Esophagus (tissue), 2 donors: Measurements from ENCODE around the gene RABGGTA. TPM values are rescaled to one million over a fixed set of nuclear protein-coding genes. Genes with fewer than 3 reads are reported as not detected.

Experiments
- H3K27ac ChIP-seq, 2 donors: one replicate each; pipeline ENCODE4 v1.5.1; 2013; ENCODE audit warnings: low read depth in 2 of 2, mild to moderate bottlenecking in 2 of 2, inconsistent platforms in 1 of 2, low read length in 1 of 2, moderate library complexity in 1 of 2
- H3K27me3 ChIP-seq, 2 donors: one replicate each; pipeline ENCODE4 v1.6.1; 2013; ENCODE audit warnings: low read length in 2 of 2, control low read depth in 1 of 2, mild to moderate bottlenecking in 1 of 2; ENCODE audit not compliant: insufficient read depth in 2 of 2, control insufficient read depth in 1 of 2
- H3K36me3 ChIP-seq, 2 donors: one replicate each; pipeline ENCODE4 v1.6.1; 2013; ENCODE audit warnings: low read length in 1 of 2; ENCODE audit not compliant: control insufficient read depth in 2 of 2, insufficient read depth in 2 of 2
- H3K4me1 ChIP-seq, 2 donors: one replicate each; pipeline ENCODE4 v1.6.1; 2013; ENCODE audit warnings: low read length in 1 of 2; ENCODE audit not compliant: control insufficient read depth in 2 of 2, insufficient read depth in 2 of 2
- H3K4me3 ChIP-seq, 2 donors: one replicate each; pipeline ENCODE4 v1.5.1; 2013; ENCODE audit warnings: low read length in 2 of 2, mild to moderate bottlenecking in 2 of 2, low read depth in 1 of 2, moderate library complexity in 1 of 2
- H3K9me3 ChIP-seq, 2 donors: one replicate each; pipeline ENCODE4 v1.6.1; 2013; ENCODE audit warnings: mild to moderate bottlenecking in 2 of 2, low read depth in 1 of 2, low read length in 1 of 2, moderate library complexity in 1 of 2; ENCODE audit not compliant: control insufficient read depth in 2 of 2, insufficient read depth in 1 of 2
- WGBS, 2 donors: extraction: QIAGEN DNeasy Blood & Tissue Kit; methylation state at CpG; one replicate each; pipeline ENCODE4 v1.1.7; 2013; 5-methylcytosine and 5-hydroxymethylcytosine counted together
- polyA plus RNA-seq, 2 donors: library from polyadenylated mRNA; stranded (reverse); fragments of 200-250 nt; gene quantifications; one replicate each; pipeline ENCODE4 v1.2.3, GENCODE V29; 2013
- donor health status: healthy with polysubstance abuse.
- donor health status: Bipolar disorder and iron deficiency.

RABGGTA gene
- polyA plus RNA-seq, 2 donors = 117 to 135 TPM

- WGBS, 2 donors = 83 to 89% methylated on average over 8 of the region's 8 CpGs
- Histone ChIP-seq H3K36me3 (peaks cover 3 to 64% of the 10 kb centered on the region in 2 donors), H3K9me3 (no peaks in the 10 kb centered on the region), H3K4me1 (peaks cover 2 to 21% of the 10 kb centered on the region in 2 donors), H3K4me3 (no peak overlapping the region), H3K27me3 (no peaks in the 10 kb centered on the region), H3K27ac (no peak overlapping the region)
Observed at GRCh38 chr14:24255438-24255837, 16.0 kb downstream of the RABGGTA start.

- Histone ChIP-seq H3K36me3 (peaks cover 3 to 61% of the 10 kb centered on the region in 2 donors), H3K27ac (peak overlapping the region in 1 of 2 donors; percentile 6), H3K9me3 (no peaks in the 10 kb centered on the region), H3K4me1 (peaks cover 2 to 15% of the 10 kb centered on the region in 2 donors), H3K27me3 (no peaks in the 10 kb centered on the region), H3K4me3 (no peak overlapping the region)
- 94% methylated on average over 19 of the region's 19 CpGs for WGBS, 2 donors
Observed at GRCh38 chr14:24254630-24255392, 16.6 kb downstream of the RABGGTA start.

GRCh38 chr14:24253936-24254335 lies 17.5 kb downstream of the RABGGTA start:
- WGBS, 2 donors = 80 to 82% methylated on average over 7 of the region's 7 CpGs
- Histone ChIP-seq H3K36me3 (peaks cover 7 to 62% of the 10 kb centered on the region in 2 donors), H3K9me3 (no peaks in the 10 kb centered on the region), H3K27me3 (no peaks in the 10 kb centered on the region), H3K4me3 (no peak overlapping the region), H3K27ac (no peak overlapping the region), H3K4me1 (peaks cover 0 to 11% of the 10 kb centered on the region in 2 donors)

- Histone ChIP-seq H3K9me3 (no peaks in the 10 kb centered on the region), H3K4me1 (peaks cover 0 to 4% of the 10 kb centered on the region in 2 donors), H3K27ac (peak overlapping the region in 1 of 2 donors; percentile 37), H3K4me3 (no peak overlapping the region), H3K27me3 (no peaks in the 10 kb centered on the region), H3K36me3 (peaks cover 7 to 55% of the 10 kb centered on the region in 2 donors)
- WGBS, 2 donors = 70 to 72% methylated on average over 11 of the region's 11 CpGs
Observed at GRCh38 chr14:24252289-24253124, 18.9 kb downstream of the RABGGTA start.

GRCh38 chr14:24251880-24252288 lies 19.5 kb downstream of the RABGGTA start:
- peaks cover 7 to 53% of the 10 kb centered on the region in 2 donors for H3K36me3 ChIP-seq

GRCh38 chr14:24250354-24250753 lies 21.0 kb downstream of the RABGGTA start:
- Histone ChIP-seq H3K27me3 (no peaks in the 10 kb centered on the region), H3K9me3 (no peaks in the 10 kb centered on the region), H3K36me3 (peaks cover 7 to 40% of the 10 kb centered on the region in 2 donors), H3K4me1 (peaks cover 0 to 4% of the 10 kb centered on the region in 2 donors), H3K27ac (peak overlapping the region in 1 of 2 donors; percentile 33), H3K4me3 (no peak overlapping the region)
- WGBS, 2 donors = 61 to 72% methylated on average over 4 of the region's 4 CpGs

More at GRCh38 chr14:24251880-24252288, 19.5 kb downstream of the RABGGTA start:
- H3K9me3 ChIP-seq = no peaks in the 10 kb centered on the region
- peak overlapping the region in 1 of 2 donors; percentile 37 for H3K27ac ChIP-seq
- H3K4me3 ChIP-seq = no peak overlapping the region
- WGBS, 2 donors = 92 to 94% methylated on average over 1 of the region's 1 CpG
- H3K4me1 ChIP-seq = peaks cover 0 to 4% of the 10 kb centered on the region in 2 donors
- H3K27me3 ChIP-seq = no peaks in the 10 kb centered on the region

- peaks cover 3 to 31% of the 10 kb centered on the region in 2 donors for H3K36me3 ChIP-seq
- no peaks in the 10 kb centered on the region for H3K9me3 ChIP-seq
- H3K4me1 ChIP-seq = peaks cover 0 to 4% of the 10 kb centered on the region in 2 donors
- no peaks in the 10 kb centered on the region for H3K27me3 ChIP-seq
- H3K4me3 ChIP-seq = no peak overlapping the region
- 72 to 76% methylated on average over 13 of the region's 13 CpGs for WGBS, 2 donors
- H3K27ac ChIP-seq = no peak overlapping the region
Observed at GRCh38 chr14:24249230-24250021, 22.0 kb downstream of the RABGGTA start.

- peak overlapping the region in 1 of 2 donors; percentile 3 for H3K27ac ChIP-seq
Observed at GRCh38 chr14:24247422-24247821, 24.0 kb downstream of the RABGGTA start.

GRCh38 chr14:24246765-24247212 lies 24.6 kb downstream of the RABGGTA start:
- Histone ChIP-seq H3K4me3 (no peak overlapping the region), H3K27ac (peak overlapping the region in 1 of 2 donors; percentile 28), H3K9me3 (no peaks in the 10 kb centered on the region), H3K4me1 (no peaks in the 10 kb centered on the region), H3K36me3 (peaks cover 3 to 11% of the 10 kb centered on the region in 2 donors), H3K27me3 (no peaks in the 10 kb centered on the region)
- 61 to 77% methylated on average over 3 of the region's 3 CpGs for WGBS, 2 donors

More at GRCh38 chr14:24247422-24247821, 24.0 kb downstream of the RABGGTA start:
- peaks cover 3 to 18% of the 10 kb centered on the region in 2 donors for H3K36me3 ChIP-seq
- no peaks in the 10 kb centered on the region for H3K9me3 ChIP-seq
- H3K4me3 ChIP-seq = no peak overlapping the region
- no peaks in the 10 kb centered on the region for H3K27me3 ChIP-seq
- H3K4me1 ChIP-seq = peaks cover 0 to under 1% of the 10 kb centered on the region in 2 donors
- WGBS, 2 donors = 67 to 74% methylated on average over 7 of the region's 7 CpGs
